Measurements from ENCODE around the gene PSMA7.
A peak's percentile ranks its signal among the peaks of the same experiment; 100 is the strongest.
"Not testable (repeated sequence)": the region's sequence is repeated elsewhere in the genome, so short reads cannot be mapped to it uniquely, and the experiment has no call there.

The PSMA7 gene

DNA sequence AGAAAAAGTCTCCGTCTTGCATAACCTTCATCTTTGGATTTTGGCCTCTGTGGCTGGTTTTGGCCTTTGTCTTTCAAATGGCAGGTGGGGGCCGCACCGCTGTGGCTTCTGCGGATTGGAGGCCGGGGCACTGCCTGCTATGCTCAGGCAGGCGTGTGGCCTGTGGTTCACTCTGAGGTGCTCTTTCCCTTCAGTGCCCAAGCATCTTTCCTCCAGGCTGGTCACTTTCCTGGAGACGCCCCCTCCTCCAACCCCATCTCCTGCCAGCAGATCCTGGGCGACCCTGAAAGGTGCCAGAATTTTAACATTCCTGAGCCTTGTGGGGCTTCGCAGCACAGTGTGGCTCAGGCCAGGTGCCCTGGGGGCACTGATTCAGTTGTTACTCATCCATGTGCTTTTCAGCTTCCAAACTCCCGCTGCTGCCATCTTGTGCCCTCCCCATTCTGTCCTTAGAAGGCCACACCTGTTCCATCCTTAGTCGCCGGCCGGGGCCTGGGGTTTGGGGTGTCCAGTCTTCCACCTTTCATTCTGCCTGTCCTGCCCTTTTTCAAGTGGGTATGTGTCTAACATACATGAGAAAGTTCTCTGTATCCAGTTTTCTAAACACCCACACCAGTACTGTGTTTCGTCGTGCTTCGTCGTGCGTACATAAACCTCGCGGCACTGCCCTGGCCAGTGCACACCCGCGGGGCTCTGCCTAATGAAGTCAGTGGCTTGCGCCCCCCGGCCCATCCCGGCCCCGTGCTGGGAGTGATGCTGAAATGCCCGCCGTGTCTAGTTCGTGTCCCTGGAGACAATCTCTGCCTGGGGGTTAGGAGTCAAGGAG is 12.4 kb upstream of the PSMA7 start:
- peak; percentile 73 for DNase-seq (ENCODE audit: low spot score)

GRCh38 chr20:62151835-62152364 is 8.7 kb upstream of the PSMA7 start:
- no peak for DNase-seq (ENCODE audit: low spot score)

DNA sequence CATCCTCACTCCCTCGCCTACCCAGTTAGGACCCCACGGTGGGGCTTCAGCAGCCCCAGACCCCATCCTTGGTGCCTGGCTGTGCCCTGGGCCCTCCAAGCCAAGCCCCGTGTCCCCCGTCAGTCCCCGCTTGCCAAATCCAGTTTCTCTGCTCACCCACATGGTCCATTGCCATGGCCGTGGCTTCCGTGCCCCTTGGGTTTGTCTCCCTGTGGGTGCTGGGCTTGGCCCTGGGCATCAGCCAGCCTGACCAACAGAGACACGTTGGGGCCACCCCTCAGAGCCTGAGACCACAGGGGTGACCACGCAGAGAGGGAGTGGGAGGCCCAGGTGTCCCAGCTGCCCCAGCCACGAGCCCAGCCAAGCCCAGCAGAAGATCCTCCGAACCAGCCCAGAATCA is 8.0 kb upstream of the PSMA7 start:
- no peak for DNase-seq (ENCODE audit: low spot score)

DNA sequence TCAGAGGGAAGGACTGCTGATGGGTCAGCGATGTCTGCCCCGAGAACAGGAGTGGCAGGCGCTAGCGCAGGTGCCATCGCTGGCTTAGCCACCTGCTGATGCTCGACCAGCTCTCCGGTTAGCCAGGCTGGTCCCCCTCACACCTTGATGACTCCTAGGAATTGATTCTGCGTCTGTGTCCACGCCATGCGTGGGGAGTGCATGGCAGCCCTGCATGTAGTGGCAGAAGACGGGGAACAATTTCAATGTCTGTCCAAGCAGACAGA is 7.0 kb upstream of the PSMA7 start:
- DNase-seq (ENCODE audit: low spot score), result no peak

- peak; percentile 41 for DNase-seq (ENCODE audit: low spot score)
These were observed 6.5 kb upstream of the PSMA7 start for GRCh38 chr20:62149532-62150309.

GRCh38 chr20:62148908-62149314 is 5.7 kb upstream of the PSMA7 start:
- no peak for DNase-seq (ENCODE audit: low spot score)

- not testable (repeated sequence) for DNase-seq (ENCODE audit: low spot score)
These were observed 5.2 kb upstream of the PSMA7 start for GRCh38 chr20:62148383-62148782.

DNA sequence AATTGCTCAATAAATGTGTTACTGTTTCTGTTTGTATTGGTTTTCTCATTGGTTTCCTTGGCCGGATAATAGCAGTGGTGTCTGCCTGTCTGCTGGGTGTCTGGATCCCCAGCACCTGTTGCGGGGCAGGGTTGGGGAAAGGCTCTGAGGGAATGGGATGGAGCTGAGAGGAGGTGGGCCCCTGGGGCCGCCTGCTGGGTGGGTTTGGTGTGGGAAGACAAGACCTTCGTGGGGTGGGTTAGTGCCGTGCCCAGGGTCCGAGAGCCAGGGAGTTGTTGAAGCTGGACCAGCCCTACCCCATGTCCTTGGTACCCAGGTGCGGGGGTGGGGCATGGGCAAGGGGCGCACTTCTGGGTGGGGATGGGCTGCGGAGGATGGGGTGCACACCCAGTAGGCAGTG is 4.3 kb upstream of the PSMA7 start:
- no peak for DNase-seq (ENCODE audit: low spot score)

DNA sequence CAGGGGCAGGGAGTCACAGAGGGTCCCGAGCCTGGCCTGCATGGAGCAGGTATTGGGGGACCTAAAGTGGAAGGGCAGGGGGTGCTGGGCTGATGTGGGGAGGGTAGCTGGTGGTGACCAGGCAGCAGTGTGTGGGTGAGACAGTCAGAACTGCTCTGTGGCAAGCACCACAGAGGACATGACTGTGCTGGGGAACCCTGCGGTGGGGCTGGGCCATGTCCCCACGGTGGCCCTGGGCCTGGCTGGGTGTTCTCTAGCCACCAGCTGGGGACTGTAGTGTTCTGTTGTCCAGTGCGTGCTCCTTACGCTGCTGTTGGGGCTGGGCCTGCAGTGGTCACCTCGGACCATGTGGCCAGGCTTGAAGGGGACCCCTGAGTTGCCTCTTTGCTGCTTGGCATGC is 3.9 kb upstream of the PSMA7 start:
- DNase-seq (ENCODE audit: low spot score), result no peak

GRCh38 chr20:62146019-62146755 is 3.0 kb upstream of the PSMA7 start:
- no peak for DNase-seq (ENCODE audit: low spot score)

DNA sequence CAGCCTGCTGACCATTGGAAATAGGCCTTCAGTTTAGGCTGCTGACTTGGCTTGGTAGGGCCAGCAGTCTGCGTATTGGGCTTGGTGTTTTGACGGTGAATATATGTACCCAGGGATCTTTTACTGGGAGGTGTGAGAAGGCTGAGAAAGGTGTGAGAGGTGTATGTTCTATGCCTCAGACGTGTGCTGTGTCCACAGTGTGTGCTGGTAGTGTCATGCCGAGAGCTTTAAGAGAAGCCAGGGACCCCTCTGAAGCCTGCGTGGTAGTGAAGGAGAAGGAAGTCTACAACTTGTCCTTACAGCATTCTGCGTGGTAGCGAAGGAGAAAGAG is 2.5 kb upstream of the PSMA7 start:
- no peak for DNase-seq (ENCODE audit: low spot score)

GRCh38 chr20:62143957-62144825 is 997 bp upstream of the PSMA7 start:
- DNase-seq (ENCODE audit: low spot score), result peak; percentile 63

DNA sequence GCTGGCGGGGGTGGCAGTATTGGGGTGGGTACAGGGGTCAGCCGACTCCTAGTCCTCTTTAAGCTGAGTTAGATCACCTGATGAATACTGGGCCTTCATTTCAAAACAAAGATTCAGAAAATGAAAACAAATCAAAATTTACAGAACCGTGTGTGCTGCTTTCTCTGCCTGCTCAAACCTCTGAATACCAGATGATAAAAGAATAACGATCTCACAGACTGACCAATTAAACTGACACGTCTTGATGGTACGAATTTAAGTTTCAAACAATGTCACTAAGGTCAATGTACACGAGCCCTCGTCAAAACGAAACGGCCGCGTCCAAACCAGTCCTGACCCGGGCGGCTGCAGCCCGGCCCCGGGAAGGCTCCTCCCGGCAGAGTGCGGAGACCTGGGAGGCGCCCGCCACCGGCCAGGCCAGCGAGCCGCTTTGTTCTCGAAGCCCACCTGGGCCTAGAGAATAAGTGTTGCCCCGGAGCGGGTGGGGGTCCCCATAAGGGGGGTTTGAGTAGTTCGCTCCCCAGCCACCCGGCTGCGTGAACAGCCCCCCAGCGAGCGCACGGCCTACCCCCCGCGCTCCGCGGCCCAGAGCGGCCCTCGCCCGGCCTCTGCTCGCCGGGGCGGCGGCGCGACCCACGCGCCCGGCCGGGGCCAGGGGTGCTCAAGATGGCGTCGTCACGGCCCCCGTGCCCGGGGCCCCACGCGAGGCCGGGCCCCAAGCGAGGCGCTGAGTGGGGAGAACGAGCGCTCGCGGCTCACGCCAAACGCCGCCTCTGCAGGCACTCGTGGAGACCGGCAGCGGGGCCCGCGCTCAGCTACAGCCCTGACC is 728 bp downstream of the PSMA7 start:
- DNase-seq (ENCODE audit: low spot score), result peak; percentile 14

- peak; percentile 37 for DNase-seq (ENCODE audit: low spot score)
These were observed 1.6 kb downstream of the PSMA7 start for GRCh38 chr20:62141397-62142251.

DNA sequence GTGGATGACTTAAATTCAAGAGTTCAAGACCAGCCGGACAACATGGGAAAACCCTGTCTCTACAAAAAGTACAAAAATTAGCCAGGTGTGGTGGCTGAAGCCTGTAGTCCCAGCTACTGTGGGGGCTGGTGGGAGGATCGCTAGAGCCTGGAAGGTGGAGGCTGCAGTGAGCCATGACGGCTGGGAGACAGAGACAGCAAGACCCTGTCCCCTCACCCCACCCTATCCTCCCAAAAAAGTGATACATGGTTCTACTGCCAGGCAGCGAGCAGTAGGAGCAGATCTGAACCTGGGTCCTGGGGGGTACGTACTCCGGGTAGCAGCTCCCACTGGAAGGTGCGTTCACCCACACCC is 2.2 kb downstream of the PSMA7 start:
- no peak for DNase-seq (ENCODE audit: low spot score)

GRCh38 chr20:62139636-62140035 is 3.6 kb downstream of the PSMA7 start:
- no peak for DNase-seq (ENCODE audit: low spot score)

- DNase-seq (ENCODE audit: low spot score), result no peak
These were observed 4.3 kb downstream of the PSMA7 start for GRCh38 chr20:62138912-62139311.

DNA sequence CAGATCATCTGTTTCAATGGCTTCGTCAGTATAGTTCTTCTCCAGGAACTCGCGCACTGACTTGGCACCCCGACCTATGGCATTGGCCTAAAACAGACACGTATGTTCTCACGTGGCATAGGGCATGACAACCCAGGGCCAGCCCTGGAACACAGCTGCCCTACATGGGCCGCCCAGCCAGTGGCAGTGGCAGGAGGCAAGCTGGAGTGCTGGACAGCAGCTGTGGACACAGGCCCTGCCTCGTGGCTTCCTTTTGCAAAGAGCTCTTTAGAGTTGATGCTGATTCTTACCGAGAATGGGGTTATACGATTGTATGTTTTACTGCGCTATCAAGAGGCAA is 5.0 kb downstream of the PSMA7 start:
- no peak for DNase-seq (ENCODE audit: low spot score)

GRCh38 chr20:62137478-62138203 is 5.6 kb downstream of the PSMA7 start:
- DNase-seq (ENCODE audit: low spot score), result no peak

GRCh38 chr20:62137092-62137384 is 6.2 kb downstream of the PSMA7 start:
- no peak for DNase-seq (ENCODE audit: low spot score)
